Measurements from ENCODE around the gene SVEP1.

- TF ChIP-seq CTCF (IDR thresholded peaks at IDR 0.05) (no peak), EZH2 (IDR thresholded peaks at IDR 0.05) (no peak)
Observed at GRCh38 chr9:110446171-110446570, 133.4 kb downstream of the SVEP1 start.

Measured in neural progenitor cell (in vitro differentiated cells).